Activated naive CD8-positive, alpha-beta T cell treated with anti-CD3 and anti-CD28 coated beads for 36 hours (primary cell): Measurements from ENCODE around the gene SPECC1L. TPM values are rescaled to one million over a fixed set of nuclear protein-coding genes. Genes with fewer than 3 reads are reported as not detected.
A peak's percentile ranks its signal among the peaks of the same experiment; 100 is the strongest.
"Not testable (repeated sequence)": the region's sequence is repeated elsewhere in the genome, so short reads cannot be mapped to it uniquely, and the experiment has no call there.

Experiments
- DNase-seq: peaks from one replicate; pipeline ENCODE4 v3.0.0; 2021
- H3K27ac Mint-ChIP-seq: one replicate; pipeline ENCODE4 v1.8.0; 2022; ENCODE audit warnings: mild to moderate bottlenecking, moderate library complexity, mixed read lengths
- H3K27me3 Mint-ChIP-seq: one replicate; pipeline ENCODE4 v1.8.0; 2022; ENCODE audit warnings: mild to moderate bottlenecking, mixed read lengths
- H3K36me3 Mint-ChIP-seq: one replicate; pipeline ENCODE4 v1.8.0; 2021; ENCODE audit warnings: mild to moderate bottlenecking, mixed read lengths
- H3K4me1 Mint-ChIP-seq: one replicate; pipeline ENCODE4 v1.8.0; 2021; ENCODE audit warnings: mixed read lengths
- H3K4me3 Mint-ChIP-seq: one replicate; pipeline ENCODE4 v1.8.0; 2022; ENCODE audit warnings: mild to moderate bottlenecking, moderate library complexity, mixed read lengths
- H3K9me3 Mint-ChIP-seq: one replicate; pipeline ENCODE4 v1.8.0; 2022; ENCODE audit warnings: mixed read lengths
- total RNA-seq, 2 experiments: library from RNA; stranded (reverse); gene quantifications; one replicate each; pipeline ENCODE4 v1.2.3, GENCODE V29; 2021

The SPECC1L gene
- total RNA-seq, 2 experiments from 2014 or later, result 46.3 to 47.7 TPM

- H3K27me3 Mint-ChIP-seq, H3K4me1 Mint-ChIP-seq, DNase-seq, H3K4me3 Mint-ChIP-seq, H3K27ac Mint-ChIP-seq, H3K9me3 Mint-ChIP-seq: not testable (repeated sequence)
- H3K36me3 Mint-ChIP-seq, result peaks cover 16% of the 10 kb centered on the region
These were observed 45.6 kb downstream of the SPECC1L start for GRCh38 chr22:24316264-24316663.

- H3K9me3 Mint-ChIP-seq, DNase-seq, H3K27me3 Mint-ChIP-seq, H3K4me1 Mint-ChIP-seq, H3K27ac Mint-ChIP-seq, H3K4me3 Mint-ChIP-seq: not testable (repeated sequence)
- H3K36me3 Mint-ChIP-seq, result peaks cover 14% of the 10 kb centered on the region
These were observed 46.9 kb downstream of the SPECC1L start for GRCh38 chr22:24317511-24317910.

DNA sequence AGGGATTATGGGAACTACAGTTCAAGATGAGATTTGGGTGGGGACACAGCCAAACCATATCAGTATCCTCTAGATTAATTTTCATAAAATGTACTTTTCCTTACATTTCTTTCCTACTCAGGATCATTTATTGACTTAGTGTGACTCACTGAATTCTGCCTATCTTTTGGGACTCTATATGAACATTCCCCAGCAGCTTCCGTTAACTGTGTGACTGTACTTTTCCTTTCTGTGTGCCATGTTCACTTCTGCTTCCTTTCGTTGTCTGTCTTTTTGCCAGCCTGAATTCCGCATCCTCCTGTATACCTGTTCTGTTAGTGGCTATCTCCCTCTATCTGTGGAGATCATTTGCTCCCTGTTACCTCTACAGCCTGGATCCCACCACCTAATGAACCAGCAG, 48.8 kb downstream of the SPECC1L start:
- no peaks in the 10 kb centered on the region for H3K9me3 Mint-ChIP-seq
- DNase-seq, result no peak
- no peaks in the 10 kb centered on the region for H3K27me3 Mint-ChIP-seq
- peaks cover 11% of the 10 kb centered on the region for H3K4me1 Mint-ChIP-seq
- H3K4me3 Mint-ChIP-seq, result no peak overlapping the region
- peaks cover 13% of the 10 kb centered on the region for H3K36me3 Mint-ChIP-seq
- H3K27ac Mint-ChIP-seq, result no peak overlapping the region

DNA sequence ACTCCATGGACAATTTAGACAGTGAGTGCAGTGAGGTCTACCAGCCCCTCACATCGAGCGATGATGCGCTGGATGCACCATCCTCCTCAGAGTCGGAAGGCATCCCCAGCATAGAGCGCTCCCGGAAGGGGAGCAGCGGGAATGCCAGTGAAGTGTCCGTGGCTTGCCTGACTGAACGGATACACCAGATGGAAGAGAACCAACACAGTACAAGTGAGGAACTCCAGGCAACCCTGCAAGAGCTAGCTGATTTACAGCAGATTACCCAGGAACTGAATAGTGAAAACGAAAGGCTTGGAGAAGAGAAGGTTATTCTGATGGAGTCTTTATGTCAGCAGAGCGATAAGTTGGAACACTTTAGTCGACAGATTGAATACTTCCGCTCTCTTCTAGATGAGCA, 51.4 kb downstream of the SPECC1L start:
- no peak for DNase-seq
- Mint-ChIP-seq H3K27me3 (no peaks in the 10 kb centered on the region), H3K27ac (peak overlapping the region; percentile 4), H3K4me3 (no peak overlapping the region), H3K4me1 (peaks cover 25% of the 10 kb centered on the region), H3K9me3 (no peaks in the 10 kb centered on the region), H3K36me3 (peaks cover 22% of the 10 kb centered on the region)

DNA sequence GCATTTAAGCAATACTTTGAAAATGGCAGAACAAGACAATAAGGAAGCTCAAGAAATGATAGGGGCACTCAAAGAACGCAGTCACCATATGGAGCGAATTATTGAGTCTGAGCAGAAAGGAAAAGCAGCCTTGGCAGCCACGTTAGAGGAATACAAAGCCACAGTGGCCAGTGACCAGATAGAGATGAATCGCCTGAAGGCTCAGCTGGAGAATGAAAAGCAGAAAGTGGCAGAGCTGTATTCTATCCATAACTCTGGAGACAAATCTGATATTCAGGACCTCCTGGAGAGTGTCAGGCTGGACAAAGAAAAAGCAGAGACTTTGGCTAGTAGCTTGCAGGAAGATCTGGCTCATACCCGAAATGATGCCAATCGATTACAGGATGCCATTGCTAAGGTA, 51.9 kb downstream of the SPECC1L start:
- Mint-ChIP-seq H3K27ac (no peak overlapping the region), H3K9me3 (no peaks in the 10 kb centered on the region), H3K36me3 (peaks cover 24% of the 10 kb centered on the region), H3K4me3 (no peak overlapping the region), H3K4me1 (peaks cover 25% of the 10 kb centered on the region), H3K27me3 (no peaks in the 10 kb centered on the region)
- no peak for DNase-seq

- Mint-ChIP-seq H3K4me3 (no peak overlapping the region), H3K36me3 (peaks cover 24% of the 10 kb centered on the region), H3K9me3 (no peaks in the 10 kb centered on the region), H3K27me3 (no peaks in the 10 kb centered on the region), H3K27ac (no peak overlapping the region), H3K4me1 (peaks cover 25% of the 10 kb centered on the region)
- no peak for DNase-seq
These were observed 52.6 kb downstream of the SPECC1L start for GRCh38 chr22:24323233-24323632.

- Mint-ChIP-seq H3K36me3 (peaks cover 24% of the 10 kb centered on the region), H3K27me3 (no peaks in the 10 kb centered on the region), H3K27ac (peak overlapping the region; percentile 75), H3K4me1 (peaks cover 26% of the 10 kb centered on the region), H3K4me3 (no peak overlapping the region), H3K9me3 (no peaks in the 10 kb centered on the region)
- DNase-seq, result no peak
These were observed 53.1 kb downstream of the SPECC1L start for GRCh38 chr22:24323695-24324094.

DNA sequence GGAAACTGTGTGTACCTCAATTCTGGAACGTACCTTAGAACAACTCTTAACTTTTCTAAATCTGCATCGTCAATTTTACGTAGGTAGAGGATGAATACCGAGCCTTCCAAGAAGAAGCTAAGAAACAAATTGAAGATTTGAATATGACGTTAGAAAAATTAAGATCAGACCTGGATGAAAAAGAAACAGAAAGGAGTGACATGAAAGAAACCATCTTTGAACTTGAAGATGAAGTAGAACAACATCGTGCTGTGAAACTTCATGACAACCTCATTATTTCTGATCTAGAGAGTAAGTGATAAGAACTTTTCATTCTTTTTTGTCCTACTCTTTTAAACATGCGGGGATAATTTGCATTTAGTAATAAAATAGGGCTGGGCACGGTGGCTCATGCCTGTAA, 53.5 kb downstream of the SPECC1L start:
- Mint-ChIP-seq H3K36me3 (peaks cover 21% of the 10 kb centered on the region), H3K27me3 (no peaks in the 10 kb centered on the region), H3K4me3 (no peak overlapping the region), H3K27ac (peak overlapping the region; percentile 75), H3K9me3 (no peaks in the 10 kb centered on the region), H3K4me1 (peaks cover 27% of the 10 kb centered on the region)
- DNase-seq, result no peak

GRCh38 chr22:24325105-24325757, 54.6 kb downstream of the SPECC1L start:
- Mint-ChIP-seq H3K27ac (peak overlapping the region; percentile 49), H3K36me3 (peaks cover 24% of the 10 kb centered on the region), H3K4me3 (no peak overlapping the region), H3K4me1 (peaks cover 33% of the 10 kb centered on the region), H3K27me3 (no peaks in the 10 kb centered on the region), H3K9me3 (no peaks in the 10 kb centered on the region)
- no peak for DNase-seq

DNA sequence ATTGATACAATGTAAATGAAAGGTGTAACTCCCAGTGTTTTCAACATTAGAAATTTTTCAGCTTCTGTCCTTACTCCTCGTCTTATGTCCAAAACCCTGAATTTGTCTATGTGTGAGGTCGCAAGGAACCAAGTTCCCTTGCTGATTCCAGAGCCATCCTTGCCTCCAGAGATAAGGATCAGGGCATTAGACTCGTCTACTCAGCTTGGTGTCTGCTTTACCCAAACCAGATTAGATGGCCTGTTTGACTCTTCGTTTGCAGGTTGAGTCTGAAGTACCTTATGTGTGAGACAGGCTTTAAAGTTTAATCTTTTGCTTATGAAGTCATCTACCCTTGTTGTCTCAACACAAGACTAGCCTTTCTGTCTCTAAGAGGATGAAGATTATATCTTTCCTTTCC, 55.6 kb downstream of the SPECC1L start:
- H3K9me3 Mint-ChIP-seq, result no peaks in the 10 kb centered on the region
- DNase-seq, result no peak
- no peak overlapping the region for H3K27ac Mint-ChIP-seq
- peaks cover 26% of the 10 kb centered on the region for H3K36me3 Mint-ChIP-seq
- peaks cover 33% of the 10 kb centered on the region for H3K4me1 Mint-ChIP-seq
- no peaks in the 10 kb centered on the region for H3K27me3 Mint-ChIP-seq
- H3K4me3 Mint-ChIP-seq, result no peak overlapping the region

GRCh38 chr22:24327832-24328231, 57.2 kb downstream of the SPECC1L start:
- Mint-ChIP-seq H3K9me3 (no peaks in the 10 kb centered on the region), H3K27me3 (no peaks in the 10 kb centered on the region), H3K4me1 (peaks cover 33% of the 10 kb centered on the region), H3K4me3 (no peak overlapping the region), H3K27ac (no peak overlapping the region), H3K36me3 (peaks cover 29% of the 10 kb centered on the region)
- no peak for DNase-seq

DNA sequence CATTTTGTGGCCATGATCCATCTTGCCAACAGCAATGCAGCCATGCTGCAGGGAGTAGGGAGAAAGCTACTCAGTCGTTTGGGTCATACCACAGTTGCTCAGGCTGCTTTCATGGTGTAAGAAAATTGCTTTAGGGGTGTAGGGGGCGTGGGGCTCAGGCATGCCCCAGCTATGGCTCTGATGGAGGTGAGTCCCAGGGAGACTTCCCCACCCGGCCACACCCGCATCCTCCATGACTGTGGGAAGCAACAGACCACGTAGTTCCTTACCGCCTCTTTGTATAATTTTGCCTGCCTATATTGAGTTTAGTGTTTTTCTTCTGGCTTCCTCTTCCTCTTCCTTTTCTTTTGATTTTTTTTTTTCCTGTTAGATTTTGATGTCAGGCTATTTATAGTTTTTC, 58.8 kb downstream of the SPECC1L start:
- Mint-ChIP-seq H3K27ac (no peak overlapping the region), H3K4me3 (no peak overlapping the region), H3K27me3 (no peaks in the 10 kb centered on the region), H3K36me3 (peaks cover 25% of the 10 kb centered on the region), H3K4me1 (peaks cover 24% of the 10 kb centered on the region), H3K9me3 (no peaks in the 10 kb centered on the region)
- no peak for DNase-seq

DNA sequence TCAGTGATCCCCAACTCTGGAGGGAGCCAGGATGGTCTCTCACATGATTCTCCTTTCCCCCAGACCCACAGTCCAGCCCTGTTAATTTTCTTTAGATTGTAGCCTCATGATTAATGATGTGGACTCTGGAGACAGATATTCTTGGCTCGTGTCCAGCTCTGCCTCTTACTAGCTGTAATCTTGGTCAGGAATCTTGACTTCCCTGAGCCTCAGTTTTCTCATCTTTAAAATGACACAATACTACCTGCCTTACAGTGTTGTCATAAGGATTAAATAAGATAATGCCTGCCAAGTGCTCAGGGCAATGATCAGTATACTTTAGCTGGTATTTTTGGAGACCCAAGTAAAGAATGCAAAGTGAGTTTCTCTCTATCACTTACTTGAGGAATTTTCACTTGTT, 60.0 kb downstream of the SPECC1L start:
- no peak overlapping the region for H3K27ac Mint-ChIP-seq
- H3K4me3 Mint-ChIP-seq, result no peak overlapping the region
- peaks cover 27% of the 10 kb centered on the region for H3K36me3 Mint-ChIP-seq
- H3K9me3 Mint-ChIP-seq, result no peaks in the 10 kb centered on the region
- DNase-seq, result no peak
- peaks cover 17% of the 10 kb centered on the region for H3K4me1 Mint-ChIP-seq
- no peaks in the 10 kb centered on the region for H3K27me3 Mint-ChIP-seq

DNA sequence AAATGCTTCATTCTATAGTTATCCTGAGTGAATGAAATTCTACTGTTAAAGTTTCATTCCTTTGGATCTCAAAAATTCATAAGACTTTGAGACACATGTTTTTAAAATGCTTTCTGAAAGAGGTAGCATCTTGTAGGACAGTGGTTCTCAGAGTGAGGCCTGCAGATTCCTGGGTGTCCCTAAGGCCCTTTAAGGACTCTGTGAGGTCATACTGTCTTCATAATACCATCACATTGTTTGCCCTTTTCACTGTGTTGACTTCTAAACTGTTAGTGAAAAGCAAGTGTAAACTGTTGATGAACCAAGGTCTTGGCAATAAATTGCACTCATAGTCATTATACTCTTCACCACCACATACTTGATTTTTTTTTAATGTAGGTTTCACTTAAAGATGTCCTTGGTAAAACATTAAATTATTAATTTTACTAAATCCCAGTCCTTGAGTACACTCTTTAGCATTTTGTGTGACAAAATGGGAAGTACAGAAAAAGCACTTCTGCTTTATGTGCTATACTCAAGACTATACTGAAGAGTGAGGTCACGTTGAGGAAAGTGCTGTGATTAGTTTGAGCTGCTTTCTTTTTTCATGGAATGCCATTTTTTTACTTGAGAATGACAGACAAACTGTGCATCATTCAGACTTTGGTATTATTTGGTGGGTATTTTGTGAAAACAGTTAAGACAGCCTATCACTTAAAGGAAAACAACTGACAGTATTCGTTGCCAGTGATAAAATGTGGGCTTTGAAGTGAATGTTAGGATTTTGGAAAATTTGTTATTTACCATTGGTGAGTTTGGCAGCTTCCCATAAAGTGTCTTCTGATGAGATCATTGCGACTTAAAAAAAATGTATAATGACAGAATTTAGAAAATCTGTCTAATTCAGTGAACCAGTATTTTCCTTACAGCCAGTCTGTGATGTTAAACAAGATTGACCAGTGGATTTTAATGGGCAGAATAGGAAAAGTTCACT, 61.1 kb downstream of the SPECC1L start:
- no peak for DNase-seq
- no peak overlapping the region for H3K4me3 Mint-ChIP-seq
- no peaks in the 10 kb centered on the region for H3K9me3 Mint-ChIP-seq
- peaks cover 21% of the 10 kb centered on the region for H3K36me3 Mint-ChIP-seq
- H3K4me1 Mint-ChIP-seq, result peaks cover 11% of the 10 kb centered on the region
- no peak overlapping the region for H3K27ac Mint-ChIP-seq
- H3K27me3 Mint-ChIP-seq, result no peaks in the 10 kb centered on the region

DNA sequence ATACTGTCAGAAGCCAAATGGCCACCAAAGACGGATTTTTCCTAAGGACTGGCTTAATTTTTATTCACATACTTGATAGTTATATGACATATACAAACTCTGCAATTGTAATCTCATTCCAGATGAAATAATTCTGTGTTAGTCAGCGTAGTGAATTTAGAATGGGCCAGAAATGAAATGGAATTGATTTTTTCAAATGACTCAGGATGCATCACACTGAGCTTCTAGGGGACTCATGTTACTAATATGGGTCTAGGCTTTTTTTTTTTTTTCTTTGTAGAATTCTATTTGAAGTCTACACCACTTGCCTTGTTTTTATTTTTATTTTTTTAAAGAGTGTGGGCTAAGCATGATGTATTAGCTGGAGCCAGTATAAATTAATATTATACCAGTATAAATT, 62.7 kb downstream of the SPECC1L start:
- H3K36me3 Mint-ChIP-seq, result peaks cover 25% of the 10 kb centered on the region
- H3K27me3 Mint-ChIP-seq, result no peaks in the 10 kb centered on the region
- no peaks in the 10 kb centered on the region for H3K9me3 Mint-ChIP-seq
- H3K4me3 Mint-ChIP-seq, result no peak overlapping the region
- H3K27ac Mint-ChIP-seq, result no peak overlapping the region
- DNase-seq, result no peak
- H3K4me1 Mint-ChIP-seq, result peaks cover 11% of the 10 kb centered on the region
